NCI-H1092 treated with DMSO at 0.1 percent for 48 hours (cell line): ENCODE data around the gene SOCS3.

Experiments
- DNase-seq: peaks from one replicate; lab custom pipeline; 2025; lab: John Stamatoyannopoulos, UW

Gene SOCS3

DNA sequence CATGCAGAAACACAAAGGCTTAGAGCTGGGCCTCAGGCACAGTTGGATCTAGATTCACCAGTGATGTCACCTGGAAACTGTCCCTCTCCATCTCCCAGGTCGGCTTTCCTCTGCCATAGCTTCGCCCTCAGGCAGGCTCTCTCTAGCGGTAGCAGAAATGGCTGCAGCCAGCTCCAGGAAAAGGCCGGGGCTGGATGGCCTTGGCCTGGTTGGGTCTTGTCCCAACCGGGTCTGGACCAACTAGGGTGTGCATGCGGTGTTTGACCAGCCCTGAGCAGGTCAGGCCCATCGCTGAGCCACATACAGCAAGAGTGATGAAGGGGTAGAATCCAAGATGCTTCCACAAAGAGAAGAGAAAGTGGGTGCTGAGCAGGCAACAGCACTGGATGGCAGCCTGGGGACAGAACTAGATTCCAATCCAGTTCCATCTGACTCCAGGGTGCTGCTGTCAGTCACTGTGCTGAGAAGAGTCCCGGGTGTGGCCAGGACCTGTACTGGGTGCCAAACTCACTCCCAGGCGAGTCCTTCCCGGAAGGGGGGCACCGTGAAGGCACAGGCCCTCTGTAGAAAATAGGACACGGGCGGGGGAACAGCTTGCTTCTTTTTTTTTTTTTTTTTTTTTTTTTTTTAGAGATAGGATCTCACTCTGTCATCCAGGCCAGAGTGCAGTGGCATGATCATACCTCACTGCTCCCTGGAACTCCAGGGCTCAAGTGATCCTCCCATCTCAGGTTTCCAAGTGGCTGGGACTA, 51.8 kb downstream of the SOCS3 start:
- DNase-seq: no peak

DNA sequence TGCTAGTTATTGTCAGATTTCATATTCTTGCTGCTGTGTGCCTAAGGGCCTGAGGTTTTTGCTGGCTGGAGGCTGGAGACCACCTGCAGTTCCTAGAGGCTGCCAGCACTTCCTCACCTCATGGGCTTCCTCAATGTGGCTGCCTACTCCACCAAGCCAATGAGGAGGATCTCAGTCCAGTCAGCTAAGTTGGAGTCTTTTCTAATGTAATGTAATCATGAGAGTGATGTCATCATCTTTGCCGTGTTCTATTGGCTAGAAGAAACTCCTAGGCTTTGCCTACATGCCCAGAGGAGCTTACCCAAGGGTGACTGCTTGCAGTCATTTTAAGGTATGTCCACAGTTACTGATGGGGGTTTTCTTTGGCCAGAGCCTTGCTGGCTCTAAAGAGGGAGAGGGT, 53.0 kb downstream of the SOCS3 start:
- no peak for DNase-seq
